ENCODE results near the gene RNU7-1. TPM values are rescaled to one million over a fixed set of nuclear protein-coding genes. Genes with fewer than 3 reads are reported as not detected.

Gene RNU7-1
- total RNA-seq, 1 donor from 2014 or later: not detected

GRCh38 chr12:6923003-6923732 lies 20.4 kb upstream of the RNU7-1 start:
- CTCF ChIA-PET: interaction anchor here (0.8 to 3.2 kb wide), 13 partner anchors 13 to 199 kb away, joined by 3 to 20 read pairs (median 5); partner anchors contain the start of genes C12orf57, COPS7A and RNU7-1
- Mint-ChIP-seq H3K27me3 (no peaks in the 10 kb centered on the region), H3K27ac (peak overlapping the region; percentile 78), H3K4me1 (peaks cover 51% of the 10 kb centered on the region), H3K4me3 (no peak overlapping the region), H3K9me3 (no peaks in the 10 kb centered on the region), H3K36me3 (ENCODE audit: low read depth) (peaks cover 8% of the 10 kb centered on the region)
- intact Hi-C loops (cut with micrococcal nuclease): loop anchor here (10.0 kb wide), 1 partner anchor 712 kb away; no protein-coding TSS in a partner anchor
- no peak for TF ChIP-seq CTCF (IDR thresholded peaks at IDR 0.05)
- DNase-seq: no peak
- POLR2A ChIA-PET: interaction anchor here (0.9 to 7.3 kb wide), 9 partner anchors 13 to 170 kb away, joined by 3 to 89 read pairs (median 7); partner anchors contain the start of genes C12orf57, LRRC23, MLF2 and RNU7-1
- ATAC-seq (ENCODE audit: low read depth): peak; percentile 29

DNA sequence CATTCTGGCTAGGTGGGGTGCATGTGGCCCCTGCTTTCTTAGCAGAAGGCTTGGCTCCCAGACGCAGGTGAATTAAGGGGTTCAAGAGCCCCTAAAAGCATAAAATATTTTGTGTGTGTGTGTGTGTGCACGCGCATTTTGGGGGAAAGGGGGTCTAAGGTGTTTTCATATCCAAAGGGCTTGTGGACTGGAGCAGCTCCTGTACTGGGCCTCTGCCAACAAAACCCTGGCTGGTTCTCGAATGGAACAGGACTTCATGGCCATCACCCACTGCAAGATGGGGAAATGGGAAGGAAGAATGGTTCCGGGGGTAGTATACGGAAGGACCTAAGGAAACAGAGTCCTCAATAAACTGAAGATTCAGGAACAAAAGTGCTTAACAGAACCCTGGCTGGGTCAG lies 19.8 kb upstream of the RNU7-1 start:
- no peak for TF ChIP-seq CTCF (IDR thresholded peaks at IDR 0.05)
- H3K27ac Mint-ChIP-seq: peak overlapping the region; percentile 25

DNA sequence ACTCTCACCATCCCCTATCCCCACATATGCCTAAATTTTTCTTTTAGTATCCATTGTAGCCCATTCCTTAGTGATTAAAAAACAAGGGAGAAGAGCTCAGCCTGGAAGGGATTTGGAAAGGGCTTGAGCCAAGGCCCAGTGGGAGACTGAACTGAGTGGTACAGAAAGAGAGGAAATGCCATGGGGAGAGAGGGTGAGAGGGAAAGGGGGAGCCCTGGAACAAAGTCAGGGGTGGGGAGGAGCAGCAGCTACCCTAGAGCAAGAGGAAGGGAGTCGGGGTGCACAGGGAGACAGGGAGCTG lies 18.4 kb upstream of the RNU7-1 start:
- H3K9me3 Mint-ChIP-seq: no peaks in the 10 kb centered on the region
- H3K27ac Mint-ChIP-seq: no peak overlapping the region
- DNase-seq: no peak
- CTCF ChIA-PET: interaction anchor here (0.7 to 3.4 kb wide), 12 partner anchors 9 to 188 kb away, joined by 3 to 23 read pairs (median 7); partner anchors contain the start of genes C12orf57, ENO2 and RNU7-1
- POLR2A ChIA-PET: interaction anchor here (0.9 to 7.3 kb wide), 10 partner anchors 11 to 183 kb away, joined by 3 to 89 read pairs (median 3); partner anchors contain the start of genes C12orf57, PTPN6 and RNU7-1
- peaks cover 62% of the 10 kb centered on the region for H3K4me1 Mint-ChIP-seq
- no peaks in the 10 kb centered on the region for H3K36me3 Mint-ChIP-seq (ENCODE audit: low read depth)
- H3K4me3 Mint-ChIP-seq: peak overlapping the region; percentile 52
- ATAC-seq (ENCODE audit: low read depth): no peak
- no peaks in the 10 kb centered on the region for H3K27me3 Mint-ChIP-seq
- TF ChIP-seq CTCF (IDR thresholded peaks at IDR 0.05): no peak
- intact Hi-C loops (cut with micrococcal nuclease): loop anchor here (10.0 kb wide), 1 partner anchor 710 kb away; no protein-coding TSS in a partner anchor

More for the DNA sequence above, 19.8 kb upstream of the RNU7-1 start:
- ChIA-PET POLR2A (interaction anchor here (0.9 to 7.3 kb wide), 5 partner anchors 10 to 55 kb away, joined by 3 to 89 read pairs (median 5); partner anchors contain the start of genes C12orf57, ENO2 and RNU7-1), CTCF (interaction anchor here (0.8 to 3.2 kb wide), 14 partner anchors 13 to 189 kb away, joined by 3 to 20 read pairs (median 6); partner anchors contain the start of genes C12orf57, RNU7-1 and SPSB2)
- intact Hi-C loops (cut with micrococcal nuclease): loop anchor here (1.0 to 10.0 kb wide), 10 partner anchors 10 to 711 kb away; partner anchors contain the start of genes C1R, C1RL, EMG1 and ENO2
- peak overlapping the region; percentile 77 for H3K4me3 Mint-ChIP-seq
- H3K9me3 Mint-ChIP-seq: no peaks in the 10 kb centered on the region
- no peak for ATAC-seq (ENCODE audit: low read depth)
- no peak for DNase-seq
- no peaks in the 10 kb centered on the region for H3K27me3 Mint-ChIP-seq
- peaks cover 55% of the 10 kb centered on the region for H3K4me1 Mint-ChIP-seq
- peaks cover 8% of the 10 kb centered on the region for H3K36me3 Mint-ChIP-seq (ENCODE audit: low read depth)

DNA sequence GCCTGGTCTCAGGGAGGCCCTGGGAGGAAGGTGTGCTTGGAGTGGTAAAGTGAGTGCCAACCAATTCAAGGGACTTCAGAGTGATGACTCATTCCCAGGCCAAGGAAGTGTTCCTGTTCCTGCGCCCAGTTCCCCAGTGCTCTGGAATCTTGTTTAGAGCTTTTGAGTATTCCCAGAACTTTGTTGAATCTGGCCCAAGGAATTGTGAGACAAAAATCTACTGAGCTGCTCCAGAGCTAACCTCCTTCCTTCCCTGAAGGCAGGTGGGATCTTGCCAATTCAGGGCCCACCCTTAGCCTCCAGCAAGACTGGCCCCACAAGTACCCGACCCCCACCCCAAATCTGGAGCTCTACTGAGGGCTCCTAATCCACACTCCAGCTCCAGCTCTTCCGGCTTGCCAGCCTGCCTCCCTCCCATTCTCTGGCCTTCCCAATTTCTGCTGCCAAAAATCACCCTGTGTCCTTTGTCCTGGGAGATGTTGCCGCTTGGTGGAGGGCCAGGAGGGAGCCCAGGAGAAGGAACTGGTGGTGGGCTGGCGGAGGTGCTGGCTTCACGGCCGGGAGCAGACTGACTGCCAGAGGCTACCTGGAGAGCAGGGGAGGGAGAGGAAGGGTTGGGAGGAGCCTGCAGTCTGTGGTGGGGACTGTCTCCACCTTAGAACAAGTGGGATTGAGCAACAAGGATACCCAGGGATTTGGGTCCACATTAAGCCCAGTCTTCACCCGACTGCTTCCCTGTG lies 17.9 kb upstream of the RNU7-1 start:
- Mint-ChIP-seq H3K4me3 (peak overlapping the region; percentile 11), H3K27ac (no peak overlapping the region), H3K4me1 (peaks cover 64% of the 10 kb centered on the region), H3K9me3 (no peaks in the 10 kb centered on the region), H3K36me3 (ENCODE audit: low read depth) (no peaks in the 10 kb centered on the region), H3K27me3 (no peaks in the 10 kb centered on the region)
- no peak for ATAC-seq (ENCODE audit: low read depth)
- POLR2A ChIA-PET: interaction anchor here (0.9 to 7.3 kb wide), 12 partner anchors 10 to 182 kb away, joined by 3 to 89 read pairs (median 4); partner anchors contain the start of genes C12orf57, PTPN6, RNU7-1 and SPSB2
- no peak for TF ChIP-seq CTCF (IDR thresholded peaks at IDR 0.05)
- CTCF ChIA-PET: interaction anchor here (0.7 to 3.4 kb wide), 12 partner anchors 9 to 187 kb away, joined by 3 to 23 read pairs (median 7); partner anchors contain the start of genes C12orf57, RNU7-1 and SPSB2
- DNase-seq: no peak
- intact Hi-C loops (cut with micrococcal nuclease): loop anchor here (10.0 kb wide), 1 partner anchor 709 kb away; no protein-coding TSS in a partner anchor
